Osteoblast (primary cell): Measurements from ENCODE around the gene MYO1A. TPM values are rescaled to one million over a fixed set of nuclear protein-coding genes. Genes with fewer than 3 reads are reported as not detected.

Experiments used
- DNase-seq: peaks from one replicate; pipeline ENCODE4 v3.0.0; 2011; ENCODE audit warnings: low spot score, mixed read lengths; ENCODE audit not compliant: insufficient read length; ENCODE audit errors: missing footprints
- H2AFZ ChIP-seq: 2 replicates; pipeline ENCODE4 v1.6.0; 2011; ENCODE audit warnings: mild to moderate bottlenecking, low read length
- H3K27ac ChIP-seq: 2 replicates; pipeline ENCODE4 v1.5.1; 2011; ENCODE audit warnings: mild to moderate bottlenecking, low read depth, low read length, moderate library complexity
- H3K27me3 ChIP-seq: 2 replicates; pipeline ENCODE4 v1.6.0; 2012; ENCODE audit warnings: mild to moderate bottlenecking, control low read depth, inconsistent platforms, low read length, moderate library complexity; ENCODE audit not compliant: insufficient read depth
- H3K36me3 ChIP-seq: 2 replicates; pipeline ENCODE4 v1.5.1; 2011; ENCODE audit warnings: mild to moderate bottlenecking, low read length, control low read depth, moderate library complexity; ENCODE audit not compliant: insufficient read depth
- H3K4me1 ChIP-seq: 2 replicates; pipeline ENCODE4 v1.5.1; 2011; ENCODE audit warnings: mild to moderate bottlenecking, low read length, control low read depth, moderate library complexity; ENCODE audit not compliant: insufficient read depth
- H3K4me2 ChIP-seq: 2 replicates; pipeline ENCODE4 v1.6.0; 2011; ENCODE audit warnings: mild to moderate bottlenecking, low read length; ENCODE audit not compliant: insufficient read depth
- H3K4me3 ChIP-seq: fragments of 200-600 bp; sonication (generic); 3 replicates; pipeline ENCODE4 v1.5.1; 2012; ENCODE audit warnings: mild to moderate bottlenecking, low read length, inconsistent platforms; ENCODE audit not compliant: insufficient read depth
- H3K79me2 ChIP-seq: 2 replicates; pipeline ENCODE4 v1.6.0; 2012; ENCODE audit warnings: mild to moderate bottlenecking, low read length, control low read depth, inconsistent platforms; ENCODE audit not compliant: insufficient read depth
- H3K9me3 ChIP-seq: 2 replicates; pipeline ENCODE4 v1.5.1; 2011; ENCODE audit warnings: low read depth, low read length, control low read depth
- H4K20me1 ChIP-seq: 2 replicates; pipeline ENCODE4 v1.6.0; 2012; ENCODE audit warnings: mild to moderate bottlenecking, low read length, control low read depth; ENCODE audit not compliant: insufficient read depth
- total RNA-seq: library from RNA; depleted of rRNA; stranded (reverse); fragments of >200 nt; gene quantifications from 2 replicates; pipeline ENCODE4 v1.2.3, GENCODE V29; 2012
- TF ChIP-seq, protein P1 (sequence below): IDR thresholded peaks from 2 replicates; pipeline ENCODE4 v1.5.1; 2011; ENCODE audit warnings: mild to moderate bottlenecking, low read depth, low read length, moderate library complexity; ENCODE audit errors: extremely low read depth

MYO1A gene
- total RNA-seq, 1 donor: not detected

DNA sequence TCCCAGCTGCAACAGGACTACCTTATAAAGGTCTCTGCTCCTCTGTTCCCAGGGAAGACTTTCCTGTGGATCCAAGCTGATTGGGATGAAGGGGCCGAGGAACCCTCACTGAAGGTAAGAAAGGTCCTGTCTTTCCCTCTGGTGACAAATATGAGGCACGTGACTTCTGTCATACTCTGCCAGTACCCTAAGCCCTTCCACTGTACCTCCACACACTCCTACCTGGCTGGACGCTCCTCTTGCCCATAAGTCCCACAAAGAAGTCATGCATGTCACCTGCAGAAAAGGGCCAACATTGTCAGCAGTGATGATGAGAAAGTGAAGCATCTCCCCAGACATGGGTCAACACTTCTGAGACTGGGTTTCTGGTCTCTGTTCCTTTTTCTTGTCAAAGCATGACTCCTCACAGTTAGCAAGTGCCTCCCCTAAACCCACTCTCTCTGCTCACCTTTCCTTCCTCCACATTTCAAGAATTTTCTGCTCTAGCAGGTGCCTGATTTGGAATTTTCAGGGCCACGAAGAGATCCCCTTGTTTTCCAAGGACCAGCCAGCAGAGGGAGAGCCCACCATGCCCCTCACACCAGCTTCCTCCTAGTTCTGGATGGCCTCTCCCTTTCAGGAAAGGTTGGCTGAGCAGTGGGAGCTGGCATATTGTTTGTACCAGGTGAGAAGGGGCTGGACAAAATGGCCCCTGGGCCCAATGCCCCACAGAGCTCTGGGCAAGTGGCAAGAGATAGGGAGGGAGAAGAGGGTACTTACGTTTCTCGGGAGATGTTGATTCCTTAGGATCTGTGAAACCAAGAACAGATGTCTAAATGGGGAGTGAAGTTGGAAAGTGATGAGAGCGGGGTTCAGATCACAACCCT lies 37.1 kb downstream of the MYO1A start:
- no peak overlapping the region for H3K4me3 ChIP-seq
- no peak for DNase-seq
- no peaks in the 10 kb centered on the region for H3K36me3 ChIP-seq
- H3K4me1 ChIP-seq: peaks cover 15% of the 10 kb centered on the region
- no peaks in the 10 kb centered on the region for H3K9me3 ChIP-seq
- H2AFZ ChIP-seq: no peak overlapping the region
- TF ChIP-seq, protein P1, sequence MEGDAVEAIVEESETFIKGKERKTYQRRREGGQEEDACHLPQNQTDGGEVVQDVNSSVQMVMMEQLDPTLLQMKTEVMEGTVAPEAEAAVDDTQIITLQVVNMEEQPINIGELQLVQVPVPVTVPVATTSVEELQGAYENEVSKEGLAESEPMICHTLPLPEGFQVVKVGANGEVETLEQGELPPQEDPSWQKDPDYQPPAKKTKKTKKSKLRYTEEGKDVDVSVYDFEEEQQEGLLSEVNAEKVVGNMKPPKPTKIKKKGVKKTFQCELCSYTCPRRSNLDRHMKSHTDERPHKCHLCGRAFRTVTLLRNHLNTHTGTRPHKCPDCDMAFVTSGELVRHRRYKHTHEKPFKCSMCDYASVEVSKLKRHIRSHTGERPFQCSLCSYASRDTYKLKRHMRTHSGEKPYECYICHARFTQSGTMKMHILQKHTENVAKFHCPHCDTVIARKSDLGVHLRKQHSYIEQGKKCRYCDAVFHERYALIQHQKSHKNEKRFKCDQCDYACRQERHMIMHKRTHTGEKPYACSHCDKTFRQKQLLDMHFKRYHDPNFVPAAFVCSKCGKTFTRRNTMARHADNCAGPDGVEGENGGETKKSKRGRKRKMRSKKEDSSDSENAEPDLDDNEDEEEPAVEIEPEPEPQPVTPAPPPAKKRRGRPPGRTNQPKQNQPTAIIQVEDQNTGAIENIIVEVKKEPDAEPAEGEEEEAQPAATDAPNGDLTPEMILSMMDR: peak; percentile 6
- no peaks in the 10 kb centered on the region for H3K79me2 ChIP-seq
- no peak overlapping the region for H3K27ac ChIP-seq
- no peaks in the 10 kb centered on the region for H4K20me1 ChIP-seq
- no peak overlapping the region for H3K4me2 ChIP-seq
- peaks cover 31% of the 10 kb centered on the region for H3K27me3 ChIP-seq

DNA sequence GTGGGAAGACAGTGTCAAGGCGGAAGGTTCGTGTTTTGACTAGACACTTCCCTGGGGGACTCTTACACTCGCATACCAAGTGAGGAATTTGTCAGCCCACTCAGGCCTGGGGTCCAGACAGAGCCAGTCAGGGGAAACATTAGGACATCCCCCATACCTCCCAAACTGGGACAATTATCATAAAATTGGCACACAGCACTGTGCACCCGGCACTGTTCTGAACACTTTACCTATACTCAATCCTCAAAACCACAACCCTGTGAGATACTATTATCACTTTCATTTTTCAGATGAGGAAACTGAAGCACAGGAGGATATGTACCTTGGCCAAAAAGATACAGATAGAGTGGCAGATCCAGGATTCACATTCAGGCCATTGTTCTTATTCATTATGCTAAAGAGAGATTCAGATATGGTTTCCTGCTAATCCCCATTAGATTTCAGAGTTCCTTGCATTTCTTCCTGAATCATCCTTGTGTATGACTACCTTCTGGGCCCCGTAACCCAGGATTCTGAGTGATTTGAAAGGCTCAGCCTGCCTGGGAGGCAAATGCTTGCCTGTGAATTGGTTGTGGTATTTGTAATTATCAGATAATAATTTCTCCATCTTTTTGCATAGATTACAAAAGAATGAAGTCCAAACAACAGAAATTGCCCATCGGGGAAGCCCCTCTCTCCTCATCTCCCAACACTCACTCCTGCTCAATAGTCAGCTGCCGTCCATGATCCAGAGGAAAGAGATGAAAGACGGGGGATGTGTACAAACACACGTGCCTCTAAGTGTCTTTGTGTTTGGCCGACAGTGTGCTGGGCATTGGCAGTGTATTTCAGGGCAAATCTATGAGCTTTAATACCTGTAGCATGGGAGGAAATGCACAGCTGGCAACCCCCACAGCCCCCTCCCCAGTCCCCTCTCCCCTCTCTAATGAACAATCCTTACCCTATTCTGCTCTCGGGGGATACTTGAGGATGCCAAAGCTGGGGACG lies 38.2 kb downstream of the MYO1A start:
- Histone ChIP-seq H2AFZ (peak overlapping the region; percentile 21), H3K4me2 (peak overlapping the region; percentile 22), H3K27me3 (peaks cover 31% of the 10 kb centered on the region), H3K9me3 (no peaks in the 10 kb centered on the region), H4K20me1 (no peaks in the 10 kb centered on the region), H3K4me1 (peaks cover 17% of the 10 kb centered on the region), H3K27ac (no peak overlapping the region), H3K36me3 (no peaks in the 10 kb centered on the region), H3K4me3 (no peak overlapping the region), H3K79me2 (no peaks in the 10 kb centered on the region)
- TF ChIP-seq, protein P1: no peak
- DNase-seq: no peak

DNA sequence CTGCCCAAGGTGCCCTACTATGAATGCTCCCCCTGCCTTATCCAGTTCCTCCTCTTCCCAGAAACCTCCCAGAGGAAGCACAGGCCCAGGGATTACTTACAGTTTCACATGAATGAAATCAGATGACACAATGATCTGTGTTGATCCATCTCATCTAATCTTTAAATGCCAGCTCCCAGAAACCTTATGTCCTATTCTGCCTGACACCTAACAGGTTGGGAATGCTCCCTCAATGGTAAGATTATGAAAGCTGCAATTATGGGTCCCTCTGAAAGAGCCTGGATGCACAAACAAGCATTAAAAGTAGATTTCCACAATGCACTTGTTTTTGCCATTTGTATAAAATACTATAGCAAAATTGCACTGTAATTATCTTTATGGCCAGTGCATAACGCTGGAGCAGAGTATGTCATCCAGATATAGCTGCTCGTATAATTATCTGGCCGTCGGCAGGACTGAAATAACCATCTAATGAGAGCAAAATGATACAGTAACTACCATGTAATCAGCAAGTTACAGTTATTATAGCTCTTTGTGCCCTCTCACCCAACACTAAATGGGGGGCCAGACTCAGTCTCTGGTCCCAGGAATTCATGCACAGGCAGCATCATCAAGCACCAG lies 39.2 kb downstream of the MYO1A start:
- Histone ChIP-seq H3K4me2 (no peak overlapping the region), H3K27me3 (peaks cover 26% of the 10 kb centered on the region), H3K36me3 (no peaks in the 10 kb centered on the region), H4K20me1 (no peaks in the 10 kb centered on the region), H2AFZ (no peak overlapping the region), H3K79me2 (peaks cover 2% of the 10 kb centered on the region), H3K4me1 (peaks cover 20% of the 10 kb centered on the region), H3K27ac (no peak overlapping the region), H3K9me3 (no peaks in the 10 kb centered on the region), H3K4me3 (no peak overlapping the region)
- TF ChIP-seq, protein P1: no peak
- no peak for DNase-seq
